WTC11 (cell line): ENCODE measurements around the gene DGLUCY. TPM values are rescaled to one million over a fixed set of nuclear protein-coding genes. Genes with fewer than 3 reads are reported as not detected.

Experiments
- ATAC-seq: fragments of 200-7000 bp; cut with Tn5 transposase; 2 replicates; pipeline ENCODE4 v1.10.0; 2021; ENCODE audit warnings: mild to moderate bottlenecking, moderate library complexity
- CTCF ChIA-PET: fragments of 300-600 bp; sonication (Branson Sonifier 250); formaldehyde crosslinking; loops from one replicate; lab custom pipeline; 2021; ENCODE audit warnings: antibody characterized with exemption; lab: Charles Lee
- POLR2A ChIA-PET: fragments of 350-600 bp; sonication (Branson Sonifier 250); formaldehyde crosslinking; loops from one replicate; lab custom pipeline; 2021; ENCODE audit warnings: antibody characterized with exemption; lab: Charles Lee
- DNase-seq: peaks from one replicate; pipeline ENCODE4 v3.0.0; 2021; ENCODE audit warnings: low spot score
- H3K27ac Mint-ChIP-seq: 2 replicates; pipeline ENCODE4 v1.8.0; 2021; ENCODE audit warnings: mixed read lengths
- H3K27me3 Mint-ChIP-seq: 2 replicates; pipeline ENCODE4 v1.8.0; 2021; ENCODE audit warnings: low read depth, mild to moderate bottlenecking, moderate library complexity, mixed read lengths
- H3K36me3 Mint-ChIP-seq: 2 replicates; pipeline ENCODE4 v1.8.0; 2021; ENCODE audit warnings: mixed read lengths
- H3K4me1 Mint-ChIP-seq: 2 replicates; pipeline ENCODE4 v1.8.0; 2022; ENCODE audit warnings: mixed read lengths
- H3K4me3 Mint-ChIP-seq: 2 replicates; pipeline ENCODE4 v1.8.0; 2021; ENCODE audit warnings: mild to moderate bottlenecking, moderate library complexity, mixed read lengths
- H3K9me3 Mint-ChIP-seq: 2 replicates; pipeline ENCODE4 v1.8.0; 2021; ENCODE audit warnings: mixed read lengths
- CBFB ChIP-seq: sonication (generic); formaldehyde crosslinking; IDR thresholded peaks from 2 replicates; pipeline ENCODE4 v1.8.1; 2022; ENCODE audit warnings: mild to moderate bottlenecking, low read depth, missing genetic modification reagents
- CREM ChIP-seq: sonication (generic); formaldehyde crosslinking; IDR thresholded peaks from 2 replicates; pipeline ENCODE4 v1.8.1; 2022; ENCODE audit warnings: mild to moderate bottlenecking, missing genetic modification reagents, moderate library complexity
- E2F5 ChIP-seq: sonication (generic); formaldehyde crosslinking; IDR thresholded peaks from 2 replicates; pipeline ENCODE4 v1.8.1; 2022; ENCODE audit warnings: mild to moderate bottlenecking, moderate library complexity, missing genetic modification reagents
- ELF4 ChIP-seq: sonication (generic); formaldehyde crosslinking; IDR thresholded peaks from 2 replicates; pipeline ENCODE4 v1.8.1; 2022; ENCODE audit warnings: low read depth, mild to moderate bottlenecking, moderate library complexity, missing genetic modification reagents
- FOXK1 ChIP-seq: sonication (generic); formaldehyde crosslinking; IDR thresholded peaks from 2 replicates; pipeline ENCODE4 v1.8.0; 2022; ENCODE audit warnings: mild to moderate bottlenecking, moderate library complexity, missing genetic modification reagents
- GABPB1 ChIP-seq: sonication (generic); formaldehyde crosslinking; IDR thresholded peaks from 2 replicates; pipeline ENCODE4 v1.8.1; 2023; ENCODE audit warnings: mild to moderate bottlenecking, missing genetic modification reagents
- MLX ChIP-seq: sonication (generic); formaldehyde crosslinking; IDR thresholded peaks from 2 replicates; pipeline ENCODE4 v1.8.1; 2023; ENCODE audit warnings: mild to moderate bottlenecking, missing genetic modification reagents, moderate library complexity
- MXD4 ChIP-seq: fragments of 250-450 bp; sonication (Bioruptor Pico); IDR thresholded peaks from 2 replicates; pipeline ENCODE4 v1.8.0; 2021; ENCODE audit warnings: mild to moderate bottlenecking, moderate library complexity, borderline replicate concordance
- PRRX2 ChIP-seq: fragments of 250-450 bp; sonication (Bioruptor Pico); IDR thresholded peaks from 2 replicates; pipeline ENCODE4 v1.8.0; 2021; ENCODE audit warnings: mild to moderate bottlenecking
- TEAD4 ChIP-seq: sonication (generic); formaldehyde crosslinking; IDR thresholded peaks from 2 replicates; pipeline ENCODE4 v1.8.0; 2022; ENCODE audit warnings: mild to moderate bottlenecking, missing genetic modification reagents
- TP53 ChIP-seq: sonication (generic); formaldehyde crosslinking; IDR thresholded peaks from 2 replicates; pipeline ENCODE4 v1.8.1; 2023; ENCODE audit warnings: mild to moderate bottlenecking, missing genetic modification reagents
- USF1 ChIP-seq: sonication (generic); formaldehyde crosslinking; IDR thresholded peaks from 2 replicates; pipeline ENCODE4 v1.8.0; 2022; ENCODE audit warnings: mild to moderate bottlenecking, missing genetic modification reagents
- ZBTB21 ChIP-seq: sonication (generic); formaldehyde crosslinking; IDR thresholded peaks from 2 replicates; pipeline ENCODE4 v1.8.1; 2023; ENCODE audit warnings: mild to moderate bottlenecking, missing genetic modification reagents, borderline replicate concordance
- ZNF138 ChIP-seq: sonication (generic); formaldehyde crosslinking; conservative IDR thresholded peaks from 2 replicates; pipeline ENCODE4 v1.8.1; 2022; ENCODE audit warnings: mild to moderate bottlenecking, moderate library complexity, missing genetic modification reagents
- ZNF317 ChIP-seq: sonication (generic); formaldehyde crosslinking; IDR thresholded peaks from 2 replicates; pipeline ENCODE4 v1.8.1; 2023; ENCODE audit warnings: low read depth, mild to moderate bottlenecking, moderate library complexity, missing genetic modification reagents, borderline replicate concordance
- total RNA-seq: library from RNA; stranded (reverse); gene quantifications from 3 replicates; pipeline ENCODE4 v1.2.3, GENCODE V29; 2021
- TF ChIP-seq, protein P1 (sequence below): fragments of 250-450 bp; sonication (Bioruptor Pico); IDR thresholded peaks from 2 replicates; pipeline ENCODE4 v1.9.0; 2021; ENCODE audit warnings: moderate library complexity, mild to moderate bottlenecking, inconsistent platforms, borderline replicate concordance
- TF ChIP-seq, protein P2 (sequence below): fragments of 250-450 bp; sonication (Bioruptor Pico); IDR thresholded peaks from 2 replicates; pipeline ENCODE4 v1.9.0; 2021; ENCODE audit warnings: mild to moderate bottlenecking
- TF ChIP-seq, protein P3 (sequence below): sonication (generic); formaldehyde crosslinking; IDR thresholded peaks from 2 replicates; pipeline ENCODE4 v1.8.1; 2023; ENCODE audit warnings: mild to moderate bottlenecking, missing genetic modification reagents, borderline replicate concordance
- TF ChIP-seq, protein P4 (sequence below): sonication (generic); formaldehyde crosslinking; IDR thresholded peaks from 2 replicates; pipeline ENCODE4 v1.8.1; 2022; ENCODE audit warnings: low read depth, mild to moderate bottlenecking, moderate library complexity, missing genetic modification reagents, borderline replicate concordance

DGLUCY gene
- total RNA-seq, 1 experiment from 2014 or later = 35.4 TPM

DNA sequence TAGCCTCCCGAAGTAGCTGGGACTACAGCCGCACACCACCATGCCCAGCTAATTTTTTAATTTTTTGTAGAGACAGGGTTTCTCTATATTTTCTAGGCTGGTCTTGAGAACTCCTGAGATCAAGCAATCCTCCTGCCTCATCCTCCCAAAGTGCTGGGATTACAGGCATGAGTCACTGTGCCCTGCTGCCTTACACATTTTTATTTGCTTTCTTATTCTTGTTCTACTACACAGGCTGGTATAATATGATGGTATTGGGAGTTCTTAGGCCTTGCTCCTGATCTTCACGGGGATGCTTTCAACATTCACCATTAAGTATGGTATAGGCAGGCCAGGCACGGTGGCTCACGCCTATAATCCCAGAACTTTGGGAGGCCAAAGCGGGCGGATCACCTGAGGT lies 21.2 kb downstream of the DGLUCY start:
- POLR2A ChIA-PET = interaction anchor here (0.6 kb wide), 1 partner anchor 75 kb away, joined by 4 read pairs; no protein-coding TSS in a partner anchor
- ATAC-seq (no peak), DNase-seq (no peak)
- Mint-ChIP-seq H3K9me3 (no peaks in the 10 kb centered on the region), H3K27ac (peak overlapping the region; percentile 34; the same call in 1 of the 2 replicates), H3K4me3 (no peak overlapping the region), H3K4me1 (peaks cover 11% of the 10 kb centered on the region), H3K27me3 (no peaks in the 10 kb centered on the region), H3K36me3 (peaks cover 10% of the 10 kb centered on the region)
- TF ChIP-seq, protein P1, sequence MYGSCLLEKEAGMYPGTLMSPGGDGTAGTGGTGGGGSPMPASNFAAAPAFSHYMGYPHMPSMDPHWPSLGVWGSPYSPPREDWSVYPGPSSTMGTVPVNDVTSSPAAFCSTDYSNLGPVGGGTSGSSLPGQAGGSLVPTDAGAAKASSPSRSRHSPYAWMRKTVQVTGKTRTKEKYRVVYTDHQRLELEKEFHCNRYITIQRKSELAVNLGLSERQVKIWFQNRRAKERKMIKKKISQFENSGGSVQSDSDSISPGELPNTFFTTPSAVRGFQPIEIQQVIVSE (CRISPR knock-in tag) = no peak
- TF ChIP-seq CREM = no peak
- TF ChIP-seq MXD4 (CRISPR knock-in tag) = no peak
- no peak for TF ChIP-seq ZNF138 (CRISPR knock-in tag)
- TF ChIP-seq, protein P2, sequence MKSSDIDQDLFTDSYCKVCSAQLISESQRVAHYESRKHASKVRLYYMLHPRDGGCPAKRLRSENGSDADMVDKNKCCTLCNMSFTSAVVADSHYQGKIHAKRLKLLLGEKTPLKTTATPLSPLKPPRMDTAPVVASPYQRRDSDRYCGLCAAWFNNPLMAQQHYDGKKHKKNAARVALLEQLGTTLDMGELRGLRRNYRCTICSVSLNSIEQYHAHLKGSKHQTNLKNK = no peak
- TF ChIP-seq FOXK1 = no peak
- no peak for TF ChIP-seq TP53 (CRISPR knock-in tag)
- TF ChIP-seq GABPB1 (CRISPR knock-in tag) = no peak
- no peak for TF ChIP-seq ZNF317 (CRISPR knock-in tag)
- no peak for TF ChIP-seq USF1
- TF ChIP-seq TEAD4 = no peak
- no peak for TF ChIP-seq MLX
- TF ChIP-seq, protein P3, sequence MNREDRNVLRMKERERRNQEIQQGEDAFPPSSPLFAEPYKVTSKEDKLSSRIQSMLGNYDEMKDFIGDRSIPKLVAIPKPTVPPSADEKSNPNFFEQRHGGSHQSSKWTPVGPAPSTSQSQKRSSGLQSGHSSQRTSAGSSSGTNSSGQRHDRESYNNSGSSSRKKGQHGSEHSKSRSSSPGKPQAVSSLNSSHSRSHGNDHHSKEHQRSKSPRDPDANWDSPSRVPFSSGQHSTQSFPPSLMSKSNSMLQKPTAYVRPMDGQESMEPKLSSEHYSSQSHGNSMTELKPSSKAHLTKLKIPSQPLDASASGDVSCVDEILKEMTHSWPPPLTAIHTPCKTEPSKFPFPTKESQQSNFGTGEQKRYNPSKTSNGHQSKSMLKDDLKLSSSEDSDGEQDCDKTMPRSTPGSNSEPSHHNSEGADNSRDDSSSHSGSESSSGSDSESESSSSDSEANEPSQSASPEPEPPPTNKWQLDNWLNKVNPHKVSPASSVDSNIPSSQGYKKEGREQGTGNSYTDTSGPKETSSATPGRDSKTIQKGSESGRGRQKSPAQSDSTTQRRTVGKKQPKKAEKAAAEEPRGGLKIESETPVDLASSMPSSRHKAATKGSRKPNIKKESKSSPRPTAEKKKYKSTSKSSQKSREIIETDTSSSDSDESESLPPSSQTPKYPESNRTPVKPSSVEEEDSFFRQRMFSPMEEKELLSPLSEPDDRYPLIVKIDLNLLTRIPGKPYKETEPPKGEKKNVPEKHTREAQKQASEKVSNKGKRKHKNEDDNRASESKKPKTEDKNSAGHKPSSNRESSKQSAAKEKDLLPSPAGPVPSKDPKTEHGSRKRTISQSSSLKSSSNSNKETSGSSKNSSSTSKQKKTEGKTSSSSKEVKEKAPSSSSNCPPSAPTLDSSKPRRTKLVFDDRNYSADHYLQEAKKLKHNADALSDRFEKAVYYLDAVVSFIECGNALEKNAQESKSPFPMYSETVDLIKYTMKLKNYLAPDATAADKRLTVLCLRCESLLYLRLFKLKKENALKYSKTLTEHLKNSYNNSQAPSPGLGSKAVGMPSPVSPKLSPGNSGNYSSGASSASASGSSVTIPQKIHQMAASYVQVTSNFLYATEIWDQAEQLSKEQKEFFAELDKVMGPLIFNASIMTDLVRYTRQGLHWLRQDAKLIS = no peak
- TF ChIP-seq CBFB (CRISPR knock-in tag) = no peak
- no peak for TF ChIP-seq ZBTB21
- TF ChIP-seq PRRX2 (CRISPR knock-in tag) = no peak
- no peak for TF ChIP-seq E2F5 (CRISPR knock-in tag)
- TF ChIP-seq, protein P4, sequence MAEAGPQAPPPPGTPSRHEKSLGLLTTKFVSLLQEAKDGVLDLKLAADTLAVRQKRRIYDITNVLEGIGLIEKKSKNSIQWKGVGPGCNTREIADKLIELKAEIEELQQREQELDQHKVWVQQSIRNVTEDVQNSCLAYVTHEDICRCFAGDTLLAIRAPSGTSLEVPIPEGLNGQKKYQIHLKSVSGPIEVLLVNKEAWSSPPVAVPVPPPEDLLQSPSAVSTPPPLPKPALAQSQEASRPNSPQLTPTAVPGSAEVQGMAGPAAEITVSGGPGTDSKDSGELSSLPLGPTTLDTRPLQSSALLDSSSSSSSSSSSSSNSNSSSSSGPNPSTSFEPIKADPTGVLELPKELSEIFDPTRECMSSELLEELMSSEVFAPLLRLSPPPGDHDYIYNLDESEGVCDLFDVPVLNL (CRISPR knock-in tag) = no peak
- TF ChIP-seq ELF4 (CRISPR knock-in tag) = no peak
- CTCF ChIA-PET = interaction anchor here (0.6 kb wide), 1 partner anchor 11 kb away, joined by 3 read pairs; no protein-coding TSS in a partner anchor
